ENCODE data around the gene CELF2. TPM values are rescaled to one million over a fixed set of nuclear protein-coding genes. Genes with fewer than 3 reads are reported as not detected.

The CELF2 gene
- total RNA-seq, 1 donor from 2014 or later = 31.8 TPM

- Histone ChIP-seq H3K4me1 (ENCODE audit: control insufficient read depth in 3 of 3, insufficient read depth in 3 of 3, low read length in 3 of 3) (peaks cover 6 to 38% (median 13%) of the 10 kb centered on the region in 3 donors), H3K27me3 (ENCODE audit: control insufficient read depth in 3 of 3, insufficient read depth in 3 of 3, low read length in 3 of 3) (no peaks in the 10 kb centered on the region), H3K36me3 (ENCODE audit: control insufficient read depth in 3 of 3, insufficient read depth in 3 of 3, low read length in 3 of 3) (no peaks in the 10 kb centered on the region), H3K4me3 (ENCODE audit: low read length in 3 of 3) (no peak overlapping the region), H3K9ac (ENCODE audit: low read depth in 1 of 3, low read length in 3 of 3) (no peak overlapping the region), H3K9me3 (ENCODE audit: control insufficient read depth in 3 of 3, low read length in 3 of 3) (no peaks in the 10 kb centered on the region), H3K27ac (ENCODE audit: low read depth, low read length) (no peak overlapping the region)
Observed at GRCh38 chr10:11036424-11037011, 18.8 kb downstream of the CELF2 start.

DNA sequence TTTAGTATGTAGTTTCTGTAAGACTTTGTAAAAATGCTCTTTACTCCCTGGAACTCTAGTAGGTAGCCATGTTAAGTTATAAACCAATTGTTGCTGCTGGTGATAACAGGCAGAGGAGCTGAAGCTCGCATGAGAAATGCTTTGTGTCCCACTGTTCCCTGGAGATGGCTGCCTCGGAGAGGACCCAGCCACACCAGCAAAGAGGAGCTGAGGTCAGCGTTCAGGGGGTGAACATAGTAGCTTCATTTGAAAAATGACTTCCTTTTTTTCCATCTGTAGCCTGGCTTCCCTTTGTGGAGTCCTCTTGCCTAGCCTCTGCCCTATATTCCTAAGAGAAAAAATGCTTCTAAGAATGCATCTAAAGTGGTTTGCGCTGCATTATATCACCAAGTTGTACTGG, 20.3 kb downstream of the CELF2 start:
- Histone ChIP-seq H3K36me3 (ENCODE audit: control insufficient read depth in 3 of 3, insufficient read depth in 3 of 3, low read length in 3 of 3) (no peaks in the 10 kb centered on the region), H3K9me3 (ENCODE audit: control insufficient read depth in 3 of 3, low read length in 3 of 3) (no peaks in the 10 kb centered on the region), H3K4me3 (ENCODE audit: low read length in 3 of 3) (no peak overlapping the region), H3K27me3 (ENCODE audit: control insufficient read depth in 3 of 3, insufficient read depth in 3 of 3, low read length in 3 of 3) (no peaks in the 10 kb centered on the region), H3K4me1 (ENCODE audit: control insufficient read depth in 3 of 3, insufficient read depth in 3 of 3, low read length in 3 of 3) (peaks cover 6 to 38% (median 13%) of the 10 kb centered on the region in 3 donors), H3K27ac (ENCODE audit: low read depth, low read length) (no peak overlapping the region), H3K9ac (ENCODE audit: low read depth in 1 of 3, low read length in 3 of 3) (no peak overlapping the region)

DNA sequence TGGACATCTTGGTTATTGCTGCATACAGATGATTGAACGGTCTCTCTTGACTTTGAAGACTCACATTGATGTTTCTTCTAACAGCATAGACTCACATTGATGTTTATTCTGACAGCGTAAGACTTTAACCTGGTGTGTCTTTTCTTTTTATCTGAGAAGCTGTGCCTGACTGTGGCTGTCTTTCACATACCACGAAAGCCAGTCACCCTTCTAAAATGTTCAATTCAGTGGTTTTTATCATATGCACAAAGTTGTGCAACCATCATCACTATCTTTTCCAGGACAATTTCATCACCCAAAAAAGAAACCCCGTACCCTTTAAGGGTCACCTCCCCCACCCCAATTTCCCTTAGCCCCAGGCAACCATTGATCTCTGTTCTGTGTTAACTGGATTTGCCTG, 24.7 kb downstream of the CELF2 start:
- Histone ChIP-seq H3K4me3 (ENCODE audit: low read length in 3 of 3) (no peak overlapping the region), H3K36me3 (ENCODE audit: control insufficient read depth in 3 of 3, insufficient read depth in 3 of 3, low read length in 3 of 3) (no peaks in the 10 kb centered on the region), H3K9me3 (ENCODE audit: control insufficient read depth in 3 of 3, low read length in 3 of 3) (no peaks in the 10 kb centered on the region), H3K27ac (ENCODE audit: low read depth, low read length) (no peak overlapping the region), H3K9ac (ENCODE audit: low read depth in 1 of 3, low read length in 3 of 3) (no peak overlapping the region), H3K4me1 (ENCODE audit: control insufficient read depth in 3 of 3, insufficient read depth in 3 of 3, low read length in 3 of 3) (peaks cover 0 to 10% (median 7%) of the 10 kb centered on the region in 3 donors), H3K27me3 (ENCODE audit: control insufficient read depth in 3 of 3, insufficient read depth in 3 of 3, low read length in 3 of 3) (no peaks in the 10 kb centered on the region)

- Histone ChIP-seq H3K9ac (ENCODE audit: low read depth in 1 of 3, low read length in 3 of 3) (no peak overlapping the region), H3K4me3 (ENCODE audit: low read length in 3 of 3) (no peak overlapping the region), H3K9me3 (ENCODE audit: control insufficient read depth in 3 of 3, low read length in 3 of 3) (no peaks in the 10 kb centered on the region), H3K27ac (ENCODE audit: low read depth, low read length) (no peak overlapping the region), H3K27me3 (ENCODE audit: control insufficient read depth in 3 of 3, insufficient read depth in 3 of 3, low read length in 3 of 3) (no peaks in the 10 kb centered on the region), H3K36me3 (ENCODE audit: control insufficient read depth in 3 of 3, insufficient read depth in 3 of 3, low read length in 3 of 3) (no peaks in the 10 kb centered on the region), H3K4me1 (ENCODE audit: control insufficient read depth in 3 of 3, insufficient read depth in 3 of 3, low read length in 3 of 3) (peaks cover 0 to 12% (median 8%) of the 10 kb centered on the region in 3 donors)
Observed at GRCh38 chr10:11043039-11043438, 25.4 kb downstream of the CELF2 start.

DNA sequence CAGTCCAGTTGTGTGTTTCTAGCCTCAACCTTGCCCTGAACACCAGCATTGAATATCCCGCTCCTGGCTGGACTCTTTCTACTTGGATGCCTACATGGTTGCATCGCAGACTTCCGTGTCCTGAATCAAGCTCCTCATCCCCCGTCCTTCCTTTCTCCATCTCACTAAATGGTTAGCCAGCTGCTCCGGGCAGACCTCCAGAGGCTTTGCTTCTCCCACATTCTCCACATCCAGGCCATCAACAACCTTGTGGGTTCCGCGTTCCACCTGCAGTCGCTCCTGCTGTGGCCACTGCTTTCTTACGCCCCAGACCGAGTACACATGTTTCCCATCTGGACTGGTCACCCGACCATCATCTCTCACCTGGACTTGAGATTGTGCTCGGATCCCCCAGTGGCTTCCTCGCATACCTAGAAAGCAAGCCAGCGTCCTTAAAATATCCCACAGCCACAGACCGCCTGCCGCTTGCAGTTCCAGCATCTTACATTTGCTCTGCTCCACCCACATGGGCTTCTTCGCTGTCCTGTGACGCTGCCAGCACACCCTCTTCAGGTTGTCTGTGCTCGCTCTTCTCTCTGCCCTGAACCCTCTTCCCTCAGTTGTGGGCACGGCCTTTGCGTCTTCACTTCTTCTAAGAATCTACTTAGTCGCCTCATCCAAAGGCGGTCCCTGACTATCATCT, 25.9 kb downstream of the CELF2 start:
- Histone ChIP-seq H3K36me3 (ENCODE audit: control insufficient read depth in 3 of 3, insufficient read depth in 3 of 3, low read length in 3 of 3) (no peaks in the 10 kb centered on the region), H3K4me1 (ENCODE audit: control insufficient read depth in 3 of 3, insufficient read depth in 3 of 3, low read length in 3 of 3) (peaks cover 0 to 18% (median 9%) of the 10 kb centered on the region in 3 donors), H3K9ac (ENCODE audit: low read depth in 1 of 3, low read length in 3 of 3) (no peak overlapping the region), H3K9me3 (ENCODE audit: control insufficient read depth in 3 of 3, low read length in 3 of 3) (no peaks in the 10 kb centered on the region), H3K27ac (ENCODE audit: low read depth, low read length) (no peak overlapping the region), H3K4me3 (ENCODE audit: low read length in 3 of 3) (no peak overlapping the region), H3K27me3 (ENCODE audit: control insufficient read depth in 3 of 3, insufficient read depth in 3 of 3, low read length in 3 of 3) (no peaks in the 10 kb centered on the region)

GRCh38 chr10:11045487-11045886, 27.8 kb downstream of the CELF2 start:
- no peak overlapping the region for H3K9ac ChIP-seq (ENCODE audit: low read depth in 1 of 3, low read length in 3 of 3)
- H3K9me3 ChIP-seq (ENCODE audit: control insufficient read depth in 3 of 3, low read length in 3 of 3) = no peaks in the 10 kb centered on the region
- no peak overlapping the region for H3K4me3 ChIP-seq (ENCODE audit: low read length in 3 of 3)
- H3K27ac ChIP-seq (ENCODE audit: low read depth, low read length) = no peak overlapping the region
- peaks cover 9 to 23% (median 16%) of the 10 kb centered on the region in 3 donors for H3K4me1 ChIP-seq (ENCODE audit: control insufficient read depth in 3 of 3, insufficient read depth in 3 of 3, low read length in 3 of 3)
- H3K27me3 ChIP-seq (ENCODE audit: control insufficient read depth in 3 of 3, insufficient read depth in 3 of 3, low read length in 3 of 3) = no peaks in the 10 kb centered on the region
- no peaks in the 10 kb centered on the region for H3K36me3 ChIP-seq (ENCODE audit: control insufficient read depth in 3 of 3, insufficient read depth in 3 of 3, low read length in 3 of 3)

DNA sequence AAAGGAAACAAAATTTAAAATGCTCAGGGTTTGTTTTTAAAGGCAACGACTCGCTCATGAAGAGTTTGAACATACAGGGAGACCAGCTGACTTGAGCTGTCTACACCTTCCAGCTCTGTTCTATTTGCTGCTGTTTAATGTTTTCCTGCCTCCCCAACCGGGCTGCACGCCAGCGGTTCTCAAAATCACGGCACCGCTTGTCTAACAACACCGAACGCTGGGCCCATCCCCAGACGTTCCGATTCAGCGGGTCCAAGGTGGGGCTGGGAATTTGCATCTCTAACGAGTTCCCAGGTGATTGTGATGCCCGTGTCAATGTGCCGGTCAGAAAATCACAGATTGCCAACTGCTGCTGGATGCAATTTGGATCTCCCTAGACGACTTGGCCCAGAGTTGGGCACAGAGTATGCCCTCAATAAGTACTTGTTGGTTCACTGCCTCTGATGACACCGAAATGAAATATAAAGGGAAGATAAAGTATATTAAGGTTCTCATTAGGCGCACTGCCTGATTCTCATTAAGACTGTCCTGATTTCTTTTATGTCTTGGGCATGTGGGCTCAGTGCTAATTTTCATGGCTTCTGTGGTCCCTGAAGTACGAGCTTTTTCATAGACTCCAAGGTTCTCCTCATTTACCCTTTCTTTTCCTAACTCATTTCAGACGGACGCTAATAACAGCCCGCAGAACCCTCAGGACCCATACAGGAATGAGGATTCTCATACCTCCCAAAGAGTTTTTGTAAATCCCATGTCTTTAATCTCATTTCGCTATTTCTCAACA, 28.5 kb downstream of the CELF2 start:
- H3K4me3 ChIP-seq (ENCODE audit: low read length in 3 of 3) = no peak overlapping the region
- peaks cover 15 to 29% (median 23%) of the 10 kb centered on the region in 3 donors for H3K4me1 ChIP-seq (ENCODE audit: control insufficient read depth in 3 of 3, insufficient read depth in 3 of 3, low read length in 3 of 3)
- no peaks in the 10 kb centered on the region for H3K9me3 ChIP-seq (ENCODE audit: control insufficient read depth in 3 of 3, low read length in 3 of 3)
- H3K27me3 ChIP-seq (ENCODE audit: control insufficient read depth in 3 of 3, insufficient read depth in 3 of 3, low read length in 3 of 3) = no peaks in the 10 kb centered on the region
- peak overlapping the region; percentile 31 for H3K27ac ChIP-seq (ENCODE audit: low read depth, low read length)
- H3K36me3 ChIP-seq (ENCODE audit: control insufficient read depth in 3 of 3, insufficient read depth in 3 of 3, low read length in 3 of 3) = no peaks in the 10 kb centered on the region
- peak overlapping the region in 1 of 3 donors; percentile 22 for H3K9ac ChIP-seq (ENCODE audit: low read depth in 1 of 3, low read length in 3 of 3)

- Histone ChIP-seq H3K4me1 (ENCODE audit: control insufficient read depth in 3 of 3, insufficient read depth in 3 of 3, low read length in 3 of 3) (peaks cover 19 to 33% (median 27%) of the 10 kb centered on the region in 3 donors), H3K9me3 (ENCODE audit: control insufficient read depth in 3 of 3, low read length in 3 of 3) (no peaks in the 10 kb centered on the region), H3K27me3 (ENCODE audit: control insufficient read depth in 3 of 3, insufficient read depth in 3 of 3, low read length in 3 of 3) (no peaks in the 10 kb centered on the region), H3K36me3 (ENCODE audit: control insufficient read depth in 3 of 3, insufficient read depth in 3 of 3, low read length in 3 of 3) (no peaks in the 10 kb centered on the region), H3K9ac (ENCODE audit: low read depth in 1 of 3, low read length in 3 of 3) (no peak overlapping the region), H3K27ac (ENCODE audit: low read depth, low read length) (peak overlapping the region; percentile 31), H3K4me3 (ENCODE audit: low read length in 3 of 3) (no peak overlapping the region)
Observed at GRCh38 chr10:11046776-11047160, 29.1 kb downstream of the CELF2 start.

- peaks cover 19 to 36% (median 24%) of the 10 kb centered on the region in 3 donors for H3K4me1 ChIP-seq (ENCODE audit: control insufficient read depth in 3 of 3, insufficient read depth in 3 of 3, low read length in 3 of 3)
- H3K4me3 ChIP-seq (ENCODE audit: low read length in 3 of 3) = no peak overlapping the region
- no peak overlapping the region for H3K27ac ChIP-seq (ENCODE audit: low read depth, low read length)
- no peaks in the 10 kb centered on the region for H3K9me3 ChIP-seq (ENCODE audit: control insufficient read depth in 3 of 3, low read length in 3 of 3)
- no peaks in the 10 kb centered on the region for H3K27me3 ChIP-seq (ENCODE audit: control insufficient read depth in 3 of 3, insufficient read depth in 3 of 3, low read length in 3 of 3)
- no peaks in the 10 kb centered on the region for H3K36me3 ChIP-seq (ENCODE audit: control insufficient read depth in 3 of 3, insufficient read depth in 3 of 3, low read length in 3 of 3)
- H3K9ac ChIP-seq (ENCODE audit: low read depth in 1 of 3, low read length in 3 of 3) = no peak overlapping the region
Observed at GRCh38 chr10:11048707-11049278, 31.1 kb downstream of the CELF2 start.
